WTC11 (cell line): ENCODE results near the gene RYR3. TPM values are rescaled to one million over a fixed set of nuclear protein-coding genes. Genes with fewer than 3 reads are reported as not detected.

ENCODE experiments used
- ATAC-seq: fragments of 200-7000 bp; cut with Tn5 transposase; 2 replicates; pipeline ENCODE4 v1.10.0; 2021; ENCODE audit warnings: mild to moderate bottlenecking, moderate library complexity
- CTCF ChIA-PET: fragments of 300-600 bp; sonication (Branson Sonifier 250); formaldehyde crosslinking; loops from one replicate; lab custom pipeline; 2021; ENCODE audit warnings: antibody characterized with exemption; lab: Charles Lee
- POLR2A ChIA-PET: fragments of 350-600 bp; sonication (Branson Sonifier 250); formaldehyde crosslinking; loops from one replicate; lab custom pipeline; 2021; ENCODE audit warnings: antibody characterized with exemption; lab: Charles Lee
- DNase-seq: peaks from one replicate; pipeline ENCODE4 v3.0.0; 2021; ENCODE audit warnings: low spot score
- H3K27ac Mint-ChIP-seq: 2 replicates; pipeline ENCODE4 v1.8.0; 2021; ENCODE audit warnings: mixed read lengths
- H3K27me3 Mint-ChIP-seq: 2 replicates; pipeline ENCODE4 v1.8.0; 2021; ENCODE audit warnings: low read depth, mild to moderate bottlenecking, moderate library complexity, mixed read lengths
- H3K36me3 Mint-ChIP-seq: 2 replicates; pipeline ENCODE4 v1.8.0; 2021; ENCODE audit warnings: mixed read lengths
- H3K4me1 Mint-ChIP-seq: 2 replicates; pipeline ENCODE4 v1.8.0; 2022; ENCODE audit warnings: mixed read lengths
- H3K4me3 Mint-ChIP-seq: 2 replicates; pipeline ENCODE4 v1.8.0; 2021; ENCODE audit warnings: mild to moderate bottlenecking, moderate library complexity, mixed read lengths
- H3K9me3 Mint-ChIP-seq: 2 replicates; pipeline ENCODE4 v1.8.0; 2021; ENCODE audit warnings: mixed read lengths
- ARID4B ChIP-seq: sonication (generic); formaldehyde crosslinking; IDR thresholded peaks from 2 replicates; pipeline ENCODE4 v1.8.0; 2023; ENCODE audit warnings: missing genetic modification reagents, mild to moderate bottlenecking, borderline replicate concordance
- CBFB ChIP-seq: sonication (generic); formaldehyde crosslinking; IDR thresholded peaks from 2 replicates; pipeline ENCODE4 v1.8.1; 2022; ENCODE audit warnings: mild to moderate bottlenecking, low read depth, missing genetic modification reagents
- CDX4 ChIP-seq: fragments of 250-450 bp; sonication (Bioruptor Pico); IDR thresholded peaks from 2 replicates; pipeline ENCODE4 v1.9.0; 2021; ENCODE audit warnings: moderate library complexity, mild to moderate bottlenecking, inconsistent platforms, borderline replicate concordance
- CREB1 ChIP-seq: sonication (generic); formaldehyde crosslinking; IDR thresholded peaks from 2 replicates; pipeline ENCODE4 v1.8.0; 2023; ENCODE audit warnings: mild to moderate bottlenecking, missing genetic modification reagents
- E2F5 ChIP-seq: sonication (generic); formaldehyde crosslinking; IDR thresholded peaks from 2 replicates; pipeline ENCODE4 v1.8.1; 2022; ENCODE audit warnings: mild to moderate bottlenecking, moderate library complexity, missing genetic modification reagents
- ELF4 ChIP-seq: sonication (generic); formaldehyde crosslinking; IDR thresholded peaks from 2 replicates; pipeline ENCODE4 v1.8.1; 2022; ENCODE audit warnings: low read depth, mild to moderate bottlenecking, moderate library complexity, missing genetic modification reagents
- FOXP1 ChIP-seq: sonication (generic); formaldehyde crosslinking; IDR thresholded peaks from 2 replicates; pipeline ENCODE4 v1.8.0; 2022; ENCODE audit warnings: missing genetic modification reagents, mild to moderate bottlenecking, moderate library complexity, borderline replicate concordance
- GABPB1 ChIP-seq: sonication (generic); formaldehyde crosslinking; IDR thresholded peaks from 2 replicates; pipeline ENCODE4 v1.8.1; 2023; ENCODE audit warnings: mild to moderate bottlenecking, missing genetic modification reagents
- HMGA2 ChIP-seq: fragments of 250-450 bp; sonication (Bioruptor Pico); IDR thresholded peaks from 2 replicates; pipeline ENCODE4 v1.4.0; 2021; ENCODE audit warnings: mild to moderate bottlenecking, moderate library complexity
- JAZF1 ChIP-seq: fragments of 250-450 bp; sonication (Bioruptor Pico); IDR thresholded peaks from 2 replicates; pipeline ENCODE4 v1.9.0; 2021; ENCODE audit warnings: moderate library complexity, mild to moderate bottlenecking, inconsistent platforms
- KAT7 ChIP-seq: sonication (generic); formaldehyde crosslinking; IDR thresholded peaks from 2 replicates; pipeline ENCODE4 v1.8.1; 2023; ENCODE audit warnings: missing genetic modification reagents, mild to moderate bottlenecking, borderline replicate concordance
- MAX ChIP-seq: sonication (generic); formaldehyde crosslinking; IDR thresholded peaks from 2 replicates; pipeline ENCODE4 v1.8.0; 2022; ENCODE audit warnings: mild to moderate bottlenecking, missing genetic modification reagents
- MLX ChIP-seq: sonication (generic); formaldehyde crosslinking; IDR thresholded peaks from 2 replicates; pipeline ENCODE4 v1.8.1; 2023; ENCODE audit warnings: mild to moderate bottlenecking, missing genetic modification reagents, moderate library complexity
- NFATC4 ChIP-seq: fragments of 250-450 bp; sonication (Bioruptor Pico); IDR thresholded peaks from 2 replicates; pipeline ENCODE4 v1.9.0; 2021; ENCODE audit warnings: mild to moderate bottlenecking
- RELA ChIP-seq: sonication (generic); formaldehyde crosslinking; IDR thresholded peaks from 2 replicates; pipeline ENCODE4 v1.8.1; 2022; ENCODE audit warnings: missing genetic modification reagents, mild to moderate bottlenecking, borderline replicate concordance
- STAT6 ChIP-seq: sonication (generic); formaldehyde crosslinking; conservative IDR thresholded peaks from 2 replicates; pipeline ENCODE4 v1.8.1; 2023; ENCODE audit warnings: mild to moderate bottlenecking, low read depth, missing genetic modification reagents, moderate library complexity
- TEAD4 ChIP-seq: sonication (generic); formaldehyde crosslinking; IDR thresholded peaks from 2 replicates; pipeline ENCODE4 v1.8.0; 2022; ENCODE audit warnings: mild to moderate bottlenecking, missing genetic modification reagents
- USF1 ChIP-seq: sonication (generic); formaldehyde crosslinking; IDR thresholded peaks from 2 replicates; pipeline ENCODE4 v1.8.0; 2022; ENCODE audit warnings: mild to moderate bottlenecking, missing genetic modification reagents
- ZNF138 ChIP-seq: sonication (generic); formaldehyde crosslinking; conservative IDR thresholded peaks from 2 replicates; pipeline ENCODE4 v1.8.1; 2022; ENCODE audit warnings: mild to moderate bottlenecking, moderate library complexity, missing genetic modification reagents
- ZNF512 ChIP-seq: sonication (generic); formaldehyde crosslinking; IDR thresholded peaks from 2 replicates; pipeline ENCODE4 v1.8.1; 2022; ENCODE audit warnings: missing genetic modification reagents, borderline replicate concordance
- ZNF671 ChIP-seq: fragments of 250-450 bp; sonication (Bioruptor Pico); IDR thresholded peaks from 2 replicates; pipeline ENCODE4 v1.8.0; 2021; ENCODE audit warnings: mild to moderate bottlenecking
- total RNA-seq: library from RNA; stranded (reverse); gene quantifications from 3 replicates; pipeline ENCODE4 v1.2.3, GENCODE V29; 2021

The RYR3 gene
- total RNA-seq, 1 experiment from 2014 or later = 1.4 TPM

- TF ChIP-seq STAT6 (CRISPR knock-in tag) = no peak
- no peak for TF ChIP-seq ARID4B (CRISPR knock-in tag)
- TF ChIP-seq USF1 (CRISPR knock-in tag) = no peak
- TF ChIP-seq FOXP1 (CRISPR knock-in tag) = no peak
- TF ChIP-seq GABPB1 (CRISPR knock-in tag) = no peak
- no peak for TF ChIP-seq ZNF512 (CRISPR knock-in tag)
Observed at GRCh38 chr15:33756961-33757360, 446.2 kb downstream of the RYR3 start (continued).

- DNase-seq = no peak
- H3K9me3 Mint-ChIP-seq = peaks cover 14% of the 10 kb centered on the region
- ATAC-seq = no peak
- TF ChIP-seq MAX = no peak
- no peak for TF ChIP-seq JAZF1
- no peak for TF ChIP-seq KAT7 (CRISPR knock-in tag)
- no peak for TF ChIP-seq CREB1 (CRISPR knock-in tag)
- no peak for TF ChIP-seq NFATC4 (CRISPR knock-in tag)
- TF ChIP-seq MLX (CRISPR knock-in tag) = no peak
- TF ChIP-seq RELA (CRISPR knock-in tag) = no peak
- no peak for TF ChIP-seq TEAD4 (CRISPR knock-in tag)
- TF ChIP-seq CDX4 = no peak
- TF ChIP-seq ELF4 (CRISPR knock-in tag) = no peak
- no peak for TF ChIP-seq HMGA2
- no peak for TF ChIP-seq CBFB (CRISPR knock-in tag)
- no peak for TF ChIP-seq E2F5
- no peak for TF ChIP-seq ZNF138
- TF ChIP-seq ZNF671 (CRISPR knock-in tag) = no peak
- peaks cover 3% of the 10 kb centered on the region for H3K27me3 Mint-ChIP-seq
- H3K4me3 Mint-ChIP-seq = no peak overlapping the region
- no peaks in the 10 kb centered on the region for H3K4me1 Mint-ChIP-seq
- peaks cover 7% of the 10 kb centered on the region for H3K36me3 Mint-ChIP-seq
- no peak overlapping the region for H3K27ac Mint-ChIP-seq
- ChIA-PET CTCF (interaction anchor here (1.5 kb wide), 1 partner anchor 465 kb away, joined by 4 read pairs; no protein-coding TSS in a partner anchor), POLR2A (interaction anchor here (0.6 kb wide), 1 partner anchor 24 kb away, joined by 6 read pairs; no protein-coding TSS in a partner anchor)
Observed at GRCh38 chr15:33757516-33758232, 446.9 kb downstream of the RYR3 start.
